Measurements from ENCODE around the gene NINJ2.

The NINJ2 gene

DNA sequence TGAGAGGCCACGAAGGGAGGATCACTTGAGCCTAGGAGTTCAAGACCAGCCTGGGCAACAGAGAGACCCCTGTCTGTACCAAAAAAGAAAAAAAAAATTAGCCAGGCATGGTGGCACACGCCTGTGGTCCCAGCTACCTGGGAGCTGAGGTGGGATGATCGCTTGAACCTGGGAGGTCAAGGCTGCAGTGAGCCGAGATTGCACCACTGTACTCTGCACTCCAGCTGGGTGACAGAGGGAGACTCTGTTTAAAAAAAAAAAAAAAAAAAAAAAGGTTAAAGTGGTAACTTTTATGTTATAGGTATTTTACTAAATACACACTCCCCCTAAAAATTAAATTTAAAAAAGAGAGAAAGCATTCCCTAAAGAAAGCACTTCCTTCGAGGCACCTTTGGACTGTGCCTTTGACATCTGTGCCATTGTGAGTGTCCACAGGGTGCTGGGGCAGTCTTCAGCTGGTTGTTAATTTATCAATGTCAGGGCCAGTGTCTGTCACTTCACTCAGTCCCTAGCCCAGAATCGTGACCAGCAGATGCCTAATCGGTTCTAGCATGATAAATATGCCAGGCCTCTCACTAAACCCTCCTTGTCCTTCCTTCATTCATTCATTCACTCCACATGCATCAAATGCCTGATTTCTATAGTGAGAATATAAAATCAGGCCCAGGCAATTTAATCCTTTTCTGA is 140.4 kb downstream of the NINJ2 start:
- H3K36me3 ChIP-seq (ENCODE audit: insufficient read depth, insufficient read length, low read length), result peaks cover 6% of the 10 kb centered on the region
- H3K4me3 ChIP-seq (ENCODE audit: insufficient read length, low read depth), result no peak overlapping the region
- H3K9me3 ChIP-seq (ENCODE audit: insufficient read depth, low read length), result no peaks in the 10 kb centered on the region
- no peaks in the 10 kb centered on the region for H3K4me1 ChIP-seq (ENCODE audit: insufficient read depth, insufficient read length)
- no peak for TF ChIP-seq SUZ12 (IDR thresholded peaks at IDR 0.05; ENCODE audit: extremely low read depth, insufficient read depth, insufficient read length)
- TF ChIP-seq ZNF274 (IDR thresholded peaks at IDR 0.05; ENCODE audit: low read depth, low read length), result no peak
- TF ChIP-seq YY1 (IDR thresholded peaks at IDR 0.05; ENCODE audit: insufficient read depth, insufficient read length), result no peak
- H3K27me3 ChIP-seq (ENCODE audit: insufficient read depth, insufficient read length), result no peaks in the 10 kb centered on the region
- no peak overlapping the region for H3K9ac ChIP-seq (ENCODE audit: insufficient read length, low read depth)
- no peak for DNase-seq (ENCODE audit: low read depth, low spot score)

GRCh38 chr12:520119-520518 is 143.1 kb downstream of the NINJ2 start:
- no peaks in the 10 kb centered on the region for H3K36me3 ChIP-seq (ENCODE audit: insufficient read depth, insufficient read length, low read length)

DNA sequence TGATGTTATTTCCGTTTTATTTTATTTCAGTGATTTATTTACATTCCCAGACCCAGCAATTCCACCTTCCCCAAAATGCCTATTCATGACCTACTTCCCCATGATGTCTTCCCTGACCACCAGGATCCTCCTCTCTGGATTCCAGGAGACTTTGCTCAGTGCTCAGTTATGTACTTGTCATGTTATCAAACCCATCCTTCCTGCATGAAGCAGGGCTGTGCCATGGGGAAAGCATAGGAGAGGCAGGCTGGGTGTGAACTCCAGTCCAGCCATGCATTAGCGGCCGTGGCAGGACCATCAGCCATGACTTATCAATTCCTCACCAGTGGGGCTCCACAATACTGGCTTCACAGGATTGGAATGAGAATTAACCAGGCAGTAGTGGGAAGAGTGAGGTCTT is 145.7 kb downstream of the NINJ2 start:
- no peak for DNase-seq (ENCODE audit: low read depth, low spot score)
- TF ChIP-seq SUZ12 (IDR thresholded peaks at IDR 0.05; ENCODE audit: extremely low read depth, insufficient read depth, insufficient read length) (no peak), ZNF274 (IDR thresholded peaks at IDR 0.05; ENCODE audit: low read depth, low read length) (no peak)

More at GRCh38 chr12:520119-520518, 143.1 kb downstream of the NINJ2 start:
- H3K9me3 ChIP-seq (ENCODE audit: insufficient read depth, low read length), result no peaks in the 10 kb centered on the region
- no peaks in the 10 kb centered on the region for H3K27me3 ChIP-seq (ENCODE audit: insufficient read depth, insufficient read length)
- no peak for DNase-seq (ENCODE audit: low read depth, low spot score)
- no peak for TF ChIP-seq ZNF274 (IDR thresholded peaks at IDR 0.05; ENCODE audit: low read depth, low read length)
- no peak for TF ChIP-seq SUZ12 (IDR thresholded peaks at IDR 0.05; ENCODE audit: extremely low read depth, insufficient read depth, insufficient read length)
- TF ChIP-seq YY1 (IDR thresholded peaks at IDR 0.05; ENCODE audit: insufficient read depth, insufficient read length), result no peak
- H3K9ac ChIP-seq (ENCODE audit: insufficient read length, low read depth), result no peak overlapping the region
- no peaks in the 10 kb centered on the region for H3K4me1 ChIP-seq (ENCODE audit: insufficient read depth, insufficient read length)
- H3K4me3 ChIP-seq (ENCODE audit: insufficient read length, low read depth), result no peak overlapping the region

More for the DNA sequence above, 145.7 kb downstream of the NINJ2 start:
- no peak overlapping the region for H3K9ac ChIP-seq (ENCODE audit: insufficient read length, low read depth)
- no peaks in the 10 kb centered on the region for H3K4me1 ChIP-seq (ENCODE audit: insufficient read depth, insufficient read length)
- no peaks in the 10 kb centered on the region for H3K9me3 ChIP-seq (ENCODE audit: insufficient read depth, low read length)
- H3K36me3 ChIP-seq (ENCODE audit: insufficient read depth, insufficient read length, low read length), result no peaks in the 10 kb centered on the region
- H3K4me3 ChIP-seq (ENCODE audit: insufficient read length, low read depth), result no peak overlapping the region
- H3K27me3 ChIP-seq (ENCODE audit: insufficient read depth, insufficient read length), result no peaks in the 10 kb centered on the region
